Body of pancreas (tissue), 4 donors: Measurements from ENCODE around the gene DAPK2. TPM values are rescaled to one million over a fixed set of nuclear protein-coding genes. Genes with fewer than 3 reads are reported as not detected.

Experiments used
- ATAC-seq: fragments of 150-250 bp; one replicate; pipeline ENCODE4 v1.9.1; 2016
- DNase-seq, 4 donors: peaks; one replicate each; pipeline ENCODE4 v3.0.0-alpha.2; 2019
- H3K27ac ChIP-seq, 4 donors: fragments of 200-600 bp; sonication (generic); 1 replicate in 3 of 4; 2 replicates in 1 of 4; pipeline versions ENCODE4 v1.5.1 to v1.6.1; 2016 to 2019; ENCODE audit warnings: mild to moderate bottlenecking in 1 of 4, mixed read lengths in 1 of 4, moderate library complexity in 1 of 4
- H3K27me3 ChIP-seq, 2 donors: fragments of 200-600 bp; sonication (generic); one replicate each; pipeline ENCODE4 v1.6.0; 2016; ENCODE audit warnings: mild to moderate bottlenecking in 1 of 2
- H3K36me3 ChIP-seq, 2 donors: fragments of 200-600 bp; sonication (generic); replicated peaks in 1 of 2; 2 replicates each; pipeline ENCODE4 v1.5.1; 2016; ENCODE audit warnings: low read depth in 2 of 2; ENCODE audit not compliant: insufficient read depth in 1 of 2
- H3K4me1 ChIP-seq: fragments of 200-600 bp; sonication (generic); one replicate; pipeline ENCODE4 v1.6.0; 2016
- H3K4me3 ChIP-seq, 2 donors: fragments of 200-600 bp; sonication (generic); 1 replicate in 1 of 2; 2 replicates in 1 of 2; pipeline ENCODE4 v1.5.1; 2016 to 2019
- H3K9me3 ChIP-seq, 3 donors: fragments of 200-600 bp; sonication (generic); 1 replicate in 2 of 3; 2 replicates in 1 of 3; pipeline ENCODE4 v1.5.1; 2016
- CTCF ChIP-seq, 7 experiments: fragments of 450-650 bp in 4 of 7; fragments of 200-600 bp in 3 of 7; sonication (generic) in 3 of 7; IDR thresholded peaks; one replicate each; pipeline ENCODE4 v1.5.1; 2016 to 2019; ENCODE audit warnings: antibody characterized with exemption in 7 of 7
- POLR2A ChIP-seq, 3 donors: fragments of 450-650 bp; IDR thresholded peaks; one replicate each; pipeline ENCODE4 v1.6.1; 2016; ENCODE audit warnings: antibody characterized with exemption in 3 of 3, mild to moderate bottlenecking in 2 of 3
- WGBS, 2 donors: methylation state at CpG; one replicate each; pipeline ENCODE4 v1.1.5; 2017; 5-methylcytosine and 5-hydroxymethylcytosine counted together
- intact Hi-C: fragments of 100-400 bp; cut with DNase I; formaldehyde crosslinking; loops from one replicate; pipeline ENCODE4 v1.15.1; 2023
- total RNA-seq, 2 donors: library from RNA; depleted of rRNA; stranded (reverse); fragments of >200 nt; gene quantifications; one replicate each; pipeline ENCODE4 v1.1.0, GENCODE V29; 2016

The DAPK2 gene
- total RNA-seq, 2 donors from 2014 or later, result 2.9 to 5.9 TPM

DNA sequence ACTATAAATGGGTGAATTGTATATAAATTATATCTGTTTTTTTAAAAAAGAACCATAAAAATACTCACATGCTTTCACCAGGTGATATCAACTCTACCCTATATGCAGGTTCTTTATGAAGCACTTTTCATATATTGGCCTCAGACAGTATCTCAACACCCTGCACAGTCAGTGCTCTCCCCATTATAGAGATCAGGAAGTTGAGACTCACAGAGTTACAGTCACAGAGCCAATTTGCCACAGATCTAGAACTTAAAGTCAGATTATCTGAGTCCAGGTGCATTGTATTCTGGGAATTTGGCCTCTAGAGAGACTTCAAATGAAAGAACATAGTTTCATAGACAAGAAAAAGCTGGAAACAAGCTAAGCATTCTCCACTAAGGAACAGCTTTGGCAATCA lies 38.1 kb downstream of the DAPK2 start:
- peaks cover 40% of the 10 kb centered on the region for H3K4me1 ChIP-seq
- intact Hi-C loops, result no loop called here

GRCh38 chr15:64006642-64007041 lies 39.6 kb downstream of the DAPK2 start:
- H3K27me3 ChIP-seq, result no peaks in the 10 kb centered on the region
- 76 to 95% methylated on average over 3 of the region's 3 CpGs for WGBS, 2 donors
- ATAC-seq, result no peak
- TF ChIP-seq CTCF (IDR thresholded peaks at IDR 0.05), result no peak
- no peak for TF ChIP-seq POLR2A (IDR thresholded peaks at IDR 0.05)
- H3K27ac ChIP-seq, result no peak overlapping the region
- no peak overlapping the region for H3K4me3 ChIP-seq
- H3K36me3 ChIP-seq, result no peaks in the 10 kb centered on the region
- H3K4me1 ChIP-seq, result peaks cover 36% of the 10 kb centered on the region
- intact Hi-C loops, result no loop called here
- no peaks in the 10 kb centered on the region for H3K9me3 ChIP-seq
- no peak for DNase-seq

More for the DNA sequence above, 38.1 kb downstream of the DAPK2 start:
- Histone ChIP-seq H3K36me3 (no peaks in the 10 kb centered on the region), H3K27ac (no peak overlapping the region), H3K9me3 (no peaks in the 10 kb centered on the region), H3K27me3 (no peaks in the 10 kb centered on the region), H3K4me3 (no peak overlapping the region)
- DNase-seq, result no peak
- TF ChIP-seq CTCF (IDR thresholded peaks at IDR 0.05), result no peak
- no peak for TF ChIP-seq POLR2A (IDR thresholded peaks at IDR 0.05)
- no peak for ATAC-seq

- no peaks in the 10 kb centered on the region for H3K9me3 ChIP-seq
- peak; percentile 96 for ATAC-seq
- WGBS, 2 donors, result 20 to 27% methylated on average over 5 of the region's 5 CpGs
These were observed 41.7 kb downstream of the DAPK2 start for GRCh38 chr15:64004587-64004986.

GRCh38 chr15:64004056-64004455 lies 42.2 kb downstream of the DAPK2 start:
- ATAC-seq, result peak; percentile 31
- no peak overlapping the region for H3K4me3 ChIP-seq
- no peak for TF ChIP-seq POLR2A (IDR thresholded peaks at IDR 0.05)
- TF ChIP-seq CTCF (IDR thresholded peaks at IDR 0.05), result no peak
- H3K27me3 ChIP-seq, result no peaks in the 10 kb centered on the region
- no peaks in the 10 kb centered on the region for H3K9me3 ChIP-seq
- H3K4me1 ChIP-seq, result peaks cover 29% of the 10 kb centered on the region
- H3K36me3 ChIP-seq, result no peaks in the 10 kb centered on the region
- DNase-seq, result no peak
- peak overlapping the region in 2 of 4 donors; percentile 46 to 62 for H3K27ac ChIP-seq
- intact Hi-C loops, result no loop called here
- 67 to 74% methylated on average over 2 of the region's 2 CpGs for WGBS, 2 donors

More at GRCh38 chr15:64004587-64004986, 41.7 kb downstream of the DAPK2 start:
- Histone ChIP-seq H3K36me3 (no peaks in the 10 kb centered on the region), H3K4me1 (peaks cover 24% of the 10 kb centered on the region), H3K27ac (peak overlapping the region in 2 of 4 donors; percentile 46 to 62), H3K27me3 (no peaks in the 10 kb centered on the region), H3K4me3 (no peak overlapping the region)
- TF ChIP-seq CTCF (IDR thresholded peaks at IDR 0.05) (no peak), POLR2A (IDR thresholded peaks at IDR 0.05) (no peak)
- intact Hi-C loops, result no loop called here
- peak; percentile 73 to 89 (median 82) for DNase-seq

- TF ChIP-seq CTCF (IDR thresholded peaks at IDR 0.05) (no peak), POLR2A (IDR thresholded peaks at IDR 0.05) (no peak)
- H3K9me3 ChIP-seq, result no peaks in the 10 kb centered on the region
- DNase-seq (no peak), ATAC-seq (no peak)
- WGBS, 2 donors, result 77 to 84% methylated on average over 4 of the region's 4 CpGs
- peaks cover 38% of the 10 kb centered on the region for H3K4me1 ChIP-seq
- intact Hi-C loops, result no loop called here
- H3K27me3 ChIP-seq, result no peaks in the 10 kb centered on the region
- H3K4me3 ChIP-seq, result no peak overlapping the region
- H3K27ac ChIP-seq, result no peak overlapping the region
- H3K36me3 ChIP-seq, result no peaks in the 10 kb centered on the region
These were observed 43.1 kb downstream of the DAPK2 start for GRCh38 chr15:64003182-64003581.
